Mesendoderm (in vitro differentiated cells): Measurements from ENCODE around the gene MLNR.

ENCODE experiments used
- DNase-seq: peaks from one replicate; pipeline ENCODE4 v3.0.0; 2013
- H2AK5ac ChIP-seq: 2 replicates; pipeline ENCODE4 v1.6.1; 2013; ENCODE audit warnings: low read length, inconsistent platforms
- H2BK120ac ChIP-seq: 2 replicates; pipeline ENCODE4 v1.6.1; 2013; ENCODE audit warnings: low read depth, mild to moderate bottlenecking, low read length, moderate library complexity, mixed read lengths
- H2BK15ac ChIP-seq: replicated peaks from 2 replicates; pipeline ENCODE4 v1.6.1; 2013; ENCODE audit warnings: low read depth, mild to moderate bottlenecking, moderate library complexity
- H2BK5ac ChIP-seq: 2 replicates; pipeline ENCODE4 v1.6.1; 2013; ENCODE audit warnings: low read length, inconsistent platforms
- H3K18ac ChIP-seq: 2 replicates; pipeline ENCODE4 v1.6.1; 2013; ENCODE audit warnings: mild to moderate bottlenecking, low read length, mixed read lengths
- H3K23ac ChIP-seq: one replicate; pipeline ENCODE4 v1.6.1; 2013; ENCODE audit warnings: low read length
- H3K27ac ChIP-seq: 2 replicates; pipeline ENCODE4 v1.5.1; 2013; ENCODE audit warnings: low read depth, mild to moderate bottlenecking, inconsistent platforms, low read length, moderate library complexity
- H3K27me3 ChIP-seq: 2 replicates; pipeline ENCODE4 v1.6.1; 2013; ENCODE audit warnings: low read length, control low read depth, mild to moderate bottlenecking, inconsistent platforms; ENCODE audit not compliant: insufficient read depth, poor library complexity
- H3K36me3 ChIP-seq: 2 replicates; pipeline ENCODE4 v1.6.1; 2013; ENCODE audit warnings: low read length, inconsistent platforms; ENCODE audit not compliant: control insufficient read depth, insufficient read depth
- H3K4ac ChIP-seq: one replicate; pipeline ENCODE4 v1.6.1; 2013; ENCODE audit warnings: low read depth, mild to moderate bottlenecking, low read length, moderate library complexity
- H3K4me1 ChIP-seq: 2 replicates; pipeline ENCODE4 v1.6.1; 2013; ENCODE audit warnings: low read depth, low read length, inconsistent platforms; ENCODE audit not compliant: control insufficient read depth
- H3K4me2 ChIP-seq: 2 replicates; pipeline ENCODE4 v1.6.1; 2013; ENCODE audit warnings: low read length
- H3K4me3 ChIP-seq: 2 replicates; pipeline ENCODE4 v1.5.1; 2013; ENCODE audit warnings: mild to moderate bottlenecking, low read length
- H3K56ac ChIP-seq: one replicate; pipeline ENCODE4 v1.6.1; 2013; ENCODE audit warnings: low read length
- H3K79me1 ChIP-seq: 2 replicates; pipeline ENCODE4 v1.6.1; 2013; ENCODE audit warnings: low read length, inconsistent platforms
- H3K79me2 ChIP-seq: 2 replicates; pipeline ENCODE4 v1.6.1; 2013; ENCODE audit warnings: mild to moderate bottlenecking, low read length; ENCODE audit not compliant: control insufficient read depth, insufficient read depth
- H3K9ac ChIP-seq: 2 replicates; pipeline ENCODE4 v1.6.1; 2013; ENCODE audit warnings: low read length, inconsistent platforms
- H4K5ac ChIP-seq: one replicate; pipeline ENCODE4 v1.6.1; 2013; ENCODE audit warnings: low read length
- H4K8ac ChIP-seq: one replicate; pipeline ENCODE4 v1.6.1; 2013; ENCODE audit warnings: low read depth, mild to moderate bottlenecking, control low read depth, low read length, moderate library complexity
- WGBS: extraction: QIAGEN DNeasy Blood & Tissue Kit; methylation state at CpG from one replicate; pipeline ENCODE4 v1.1.7; 2013; ENCODE audit warnings: low lambda C conversion rate, missing lambda C conversion rate; ENCODE audit not compliant: insufficient coverage; ENCODE audit errors: extremely low coverage; 5-methylcytosine and 5-hydroxymethylcytosine counted together

The MLNR gene

GRCh38 chr13:49234741-49235140, 14.6 kb downstream of the MLNR start:
- Histone ChIP-seq H3K27ac (no peak overlapping the region), H2BK15ac (no peak overlapping the region), H3K18ac (no peak overlapping the region), H3K36me3 (no peaks in the 10 kb centered on the region), H4K5ac (no peak overlapping the region), H2AK5ac (no peak overlapping the region), H3K79me1 (no peaks in the 10 kb centered on the region), H3K4me2 (no peak overlapping the region), H3K4me1 (no peaks in the 10 kb centered on the region), H3K56ac (no peak overlapping the region), H3K27me3 (no peaks in the 10 kb centered on the region), H3K79me2 (no peaks in the 10 kb centered on the region), H4K8ac (no peak overlapping the region), H3K9ac (no peak overlapping the region), H2BK120ac (no peak overlapping the region), H3K4me3 (no peak overlapping the region), H2BK5ac (no peak overlapping the region), H3K23ac (no peak overlapping the region), H3K4ac (no peak overlapping the region)
- 100% methylated on average over 1 of the region's 3 CpGs for WGBS
- DNase-seq, result no peak

- H3K4ac ChIP-seq, result no peak overlapping the region
- WGBS, result no CpG with 5 or more reads among the region's 6 CpGs
These were observed 15.8 kb downstream of the MLNR start for GRCh38 chr13:49235856-49236431.

GRCh38 chr13:49238621-49239020, 18.5 kb downstream of the MLNR start:
- Histone ChIP-seq H3K23ac (no peak overlapping the region), H3K27me3 (no peaks in the 10 kb centered on the region), H3K79me2 (no peaks in the 10 kb centered on the region), H3K18ac (no peak overlapping the region), H3K56ac (no peak overlapping the region), H3K79me1 (no peaks in the 10 kb centered on the region), H3K4ac (no peak overlapping the region), H3K4me3 (no peak overlapping the region), H3K9ac (no peak overlapping the region), H2BK15ac (no peak overlapping the region), H3K4me2 (no peak overlapping the region), H2BK120ac (no peak overlapping the region), H2BK5ac (no peak overlapping the region), H3K36me3 (no peaks in the 10 kb centered on the region), H3K27ac (no peak overlapping the region), H3K4me1 (no peaks in the 10 kb centered on the region), H4K8ac (no peak overlapping the region), H4K5ac (no peak overlapping the region), H2AK5ac (no peak overlapping the region)
- WGBS, result no CpG with 5 or more reads among the region's 2 CpGs
- peak; percentile 25 for DNase-seq

More at GRCh38 chr13:49235856-49236431, 15.8 kb downstream of the MLNR start:
- Histone ChIP-seq H3K27me3 (no peaks in the 10 kb centered on the region), H3K56ac (no peak overlapping the region), H4K8ac (no peak overlapping the region), H2BK120ac (no peak overlapping the region), H2BK15ac (no peak overlapping the region), H3K4me1 (no peaks in the 10 kb centered on the region), H3K79me2 (no peaks in the 10 kb centered on the region), H3K23ac (no peak overlapping the region), H3K27ac (no peak overlapping the region), H4K5ac (no peak overlapping the region), H3K9ac (no peak overlapping the region), H3K79me1 (no peaks in the 10 kb centered on the region), H2AK5ac (no peak overlapping the region), H3K4me3 (no peak overlapping the region), H3K36me3 (no peaks in the 10 kb centered on the region), H2BK5ac (no peak overlapping the region), H3K4me2 (no peak overlapping the region), H3K18ac (no peak overlapping the region)
- DNase-seq, result no peak

- Histone ChIP-seq H2BK120ac (no peak overlapping the region), H3K79me2 (no peaks in the 10 kb centered on the region), H3K4me2 (no peak overlapping the region), H3K9ac (no peak overlapping the region), H3K36me3 (no peaks in the 10 kb centered on the region), H4K5ac (no peak overlapping the region), H3K79me1 (no peaks in the 10 kb centered on the region), H3K4ac (no peak overlapping the region), H2BK5ac (no peak overlapping the region), H3K23ac (no peak overlapping the region), H3K27me3 (no peaks in the 10 kb centered on the region), H4K8ac (no peak overlapping the region), H3K4me1 (no peaks in the 10 kb centered on the region), H2BK15ac (no peak overlapping the region), H3K27ac (no peak overlapping the region), H3K4me3 (no peak overlapping the region), H3K56ac (no peak overlapping the region), H3K18ac (no peak overlapping the region), H2AK5ac (no peak overlapping the region)
- WGBS, result no CpG with 5 or more reads among the region's 4 CpGs
- peak; percentile 39 for DNase-seq
These were observed 19.9 kb downstream of the MLNR start for GRCh38 chr13:49240017-49240416.

- WGBS, result no CpG with 5 or more reads among the region's 7 CpGs
- Histone ChIP-seq H3K79me1 (no peaks in the 10 kb centered on the region), H3K36me3 (no peaks in the 10 kb centered on the region), H3K23ac (no peak overlapping the region), H2AK5ac (no peak overlapping the region), H3K27me3 (no peaks in the 10 kb centered on the region), H2BK15ac (no peak overlapping the region), H3K9ac (no peak overlapping the region), H2BK120ac (no peak overlapping the region), H4K5ac (no peak overlapping the region), H3K18ac (no peak overlapping the region), H3K56ac (no peak overlapping the region), H3K4me1 (no peaks in the 10 kb centered on the region), H3K4me3 (no peak overlapping the region), H4K8ac (no peak overlapping the region), H3K79me2 (no peaks in the 10 kb centered on the region), H3K4me2 (no peak overlapping the region), H3K27ac (no peak overlapping the region), H2BK5ac (no peak overlapping the region), H3K4ac (no peak overlapping the region)
- DNase-seq, result no peak
These were observed 21.2 kb downstream of the MLNR start for GRCh38 chr13:49241296-49241695.

- H3K27ac ChIP-seq, result no peak overlapping the region
- no peak for DNase-seq
- no peak overlapping the region for H3K56ac ChIP-seq
- no peak overlapping the region for H3K4me2 ChIP-seq
- H2BK120ac ChIP-seq, result no peak overlapping the region
- no peaks in the 10 kb centered on the region for H3K36me3 ChIP-seq
- H3K4ac ChIP-seq, result no peak overlapping the region
- H3K27me3 ChIP-seq, result no peaks in the 10 kb centered on the region
- no peaks in the 10 kb centered on the region for H3K4me1 ChIP-seq
- no peak overlapping the region for H2BK15ac ChIP-seq
- no peaks in the 10 kb centered on the region for H3K79me2 ChIP-seq
- no peaks in the 10 kb centered on the region for H3K79me1 ChIP-seq
- H2BK5ac ChIP-seq, result no peak overlapping the region
- H3K9ac ChIP-seq, result no peak overlapping the region
- H4K8ac ChIP-seq, result no peak overlapping the region
- no peak overlapping the region for H4K5ac ChIP-seq
- no peak overlapping the region for H3K18ac ChIP-seq
- no peak overlapping the region for H3K4me3 ChIP-seq
- H2AK5ac ChIP-seq, result no peak overlapping the region
- H3K23ac ChIP-seq, result no peak overlapping the region
These were observed 25.0 kb downstream of the MLNR start for GRCh38 chr13:49245101-49245500.
